Measurements from ENCODE around the gene CAV3. TPM values are rescaled to one million over a fixed set of nuclear protein-coding genes. Genes with fewer than 3 reads are reported as not detected.

CAV3 gene
- total RNA-seq, 1 donor, result not detected

GRCh38 chr3:8727605-8728512 is 5.7 kb upstream of the CAV3 start:
- no peak for DNase-seq (ENCODE audit: low read depth)
- no peak for TF ChIP-seq CTCF (IDR thresholded peaks at IDR 0.05; ENCODE audit: insufficient read depth, low read depth, low read length)
- no peak overlapping the region for H3K4me3 ChIP-seq (ENCODE audit: low read depth, low read length)

GRCh38 chr3:8729479-8729878 is 4.1 kb upstream of the CAV3 start:
- no peak for TF ChIP-seq CTCF (IDR thresholded peaks at IDR 0.05; ENCODE audit: insufficient read depth, low read depth, low read length)

GRCh38 chr3:8730656-8731055 is 2.9 kb upstream of the CAV3 start:
- H3K4me3 ChIP-seq (ENCODE audit: low read depth, low read length), result no peak overlapping the region
- no peak for DNase-seq (ENCODE audit: low read depth)

More at GRCh38 chr3:8729479-8729878, 4.1 kb upstream of the CAV3 start:
- no peak for DNase-seq (ENCODE audit: low read depth)
- H3K4me3 ChIP-seq (ENCODE audit: low read depth, low read length), result no peak overlapping the region

GRCh38 chr3:8732413-8732812 is 1.2 kb upstream of the CAV3 start:
- no peak for DNase-seq (ENCODE audit: low read depth)
- no peak for TF ChIP-seq CTCF (IDR thresholded peaks at IDR 0.05; ENCODE audit: insufficient read depth, low read depth, low read length)
- no peak overlapping the region for H3K4me3 ChIP-seq (ENCODE audit: low read depth, low read length)

More at GRCh38 chr3:8730656-8731055, 2.9 kb upstream of the CAV3 start:
- TF ChIP-seq CTCF (IDR thresholded peaks at IDR 0.05; ENCODE audit: insufficient read depth, low read depth, low read length), result no peak

- DNase-seq (ENCODE audit: low read depth), result no peak
- no peak overlapping the region for H3K4me3 ChIP-seq (ENCODE audit: low read depth, low read length)
- TF ChIP-seq CTCF (IDR thresholded peaks at IDR 0.05; ENCODE audit: insufficient read depth, low read depth, low read length), result no peak
Measured at GRCh38 chr3:8734137-8734878, 706 bp downstream of the CAV3 start.

GRCh38 chr3:8734908-8735307 is 1.3 kb downstream of the CAV3 start:
- no peak overlapping the region for H3K4me3 ChIP-seq (ENCODE audit: low read depth, low read length)
- no peak for TF ChIP-seq CTCF (IDR thresholded peaks at IDR 0.05; ENCODE audit: insufficient read depth, low read depth, low read length)
- DNase-seq (ENCODE audit: low read depth), result no peak

Data from fibroblast of villous mesenchyme (primary cell).